Liver (tissue), 9 donors: ENCODE results near the gene SHROOM2. TPM values are rescaled to one million over a fixed set of nuclear protein-coding genes. Genes with fewer than 3 reads are reported as not detected.

Experiments used
- DNase-seq: peaks from one replicate; pipeline ENCODE4 v3.0.0-alpha.2; 2017; ENCODE audit warnings: low spot score
- H3K27ac ChIP-seq, 2 donors: one replicate each; pipeline ENCODE4 v1.7.0; 2013; ENCODE audit warnings: inconsistent platforms in 2 of 2, low read length in 2 of 2, control low read depth in 1 of 2, low read depth in 1 of 2, mild to moderate bottlenecking in 1 of 2
- H3K27me3 ChIP-seq, 4 donors: one replicate each; pipeline versions ENCODE4 v1.6.1 to v1.7.0; 2013; ENCODE audit warnings: low read length in 3 of 4, inconsistent platforms in 1 of 4, mild to moderate bottlenecking in 1 of 4, moderate library complexity in 1 of 4; ENCODE audit not compliant: control insufficient read depth in 4 of 4, insufficient read depth in 4 of 4
- H3K36me3 ChIP-seq, 4 donors: one replicate each; pipeline versions ENCODE4 v1.6.1 to v1.7.0; 2013; ENCODE audit warnings: low read length in 3 of 4, mild to moderate bottlenecking in 3 of 4, low read depth in 1 of 4, moderate library complexity in 1 of 4; ENCODE audit not compliant: control insufficient read depth in 4 of 4, insufficient read depth in 3 of 4
- H3K4me1 ChIP-seq, 4 donors: one replicate each; pipeline versions ENCODE4 v1.6.1 to v1.7.0; 2013; ENCODE audit warnings: low read length in 3 of 4, mild to moderate bottlenecking in 3 of 4, moderate library complexity in 1 of 4; ENCODE audit not compliant: control insufficient read depth in 4 of 4, insufficient read depth in 4 of 4
- H3K4me3 ChIP-seq, 3 donors: one replicate each; pipeline versions ENCODE4 v1.6.1 to v1.7.0; 2013; ENCODE audit warnings: low read length in 3 of 3, control low read depth in 1 of 3, low read depth in 1 of 3, mild to moderate bottlenecking in 1 of 3
- H3K9ac ChIP-seq, 2 donors: one replicate each; pipeline ENCODE4 v1.7.0; 2013; ENCODE audit warnings: low read length in 2 of 2, mild to moderate bottlenecking in 2 of 2, moderate library complexity in 2 of 2, control low read depth in 1 of 2, low read depth in 1 of 2
- H3K9me3 ChIP-seq, 4 donors: one replicate each; pipeline versions ENCODE4 v1.6.1 to v1.7.0; 2013; ENCODE audit warnings: low read length in 3 of 4; ENCODE audit not compliant: control insufficient read depth in 4 of 4
- EGR1 ChIP-seq, 2 donors: IDR thresholded peaks; 2 replicates each; pipeline ENCODE4 v1.6.1; 2016 to 2018; ENCODE audit warnings: antibody characterized with exemption in 2 of 2, low read depth in 2 of 2
- FOXA1 ChIP-seq: IDR thresholded peaks from 2 replicates; pipeline ENCODE4 v1.6.1; 2016; ENCODE audit warnings: antibody characterized with exemption
- FOXA2 ChIP-seq: IDR thresholded peaks from 2 replicates; pipeline ENCODE4 v1.6.1; 2016; ENCODE audit warnings: antibody characterized with exemption
- GABPA ChIP-seq, 2 donors: IDR thresholded peaks in 1 of 2; conservative IDR thresholded peaks in 1 of 2; 2 replicates each; pipeline ENCODE4 v1.6.1; 2016; ENCODE audit warnings: antibody characterized with exemption in 2 of 2, mild to moderate bottlenecking in 1 of 2, moderate library complexity in 1 of 2
- HNF4A ChIP-seq, 2 donors: conservative IDR thresholded peaks; 2 replicates each; pipeline ENCODE4 v1.6.1; 2016; ENCODE audit warnings: antibody characterized with exemption in 2 of 2, mild to moderate bottlenecking in 2 of 2
- HNF4G ChIP-seq: IDR thresholded peaks from 2 replicates; pipeline ENCODE4 v1.6.1; 2016; ENCODE audit warnings: antibody characterized with exemption
- JUND ChIP-seq, 2 donors: IDR thresholded peaks; 2 replicates each; pipeline ENCODE4 v1.6.1; 2016; ENCODE audit warnings: antibody characterized with exemption in 2 of 2
- MAX ChIP-seq: IDR thresholded peaks from 2 replicates; pipeline ENCODE4 v1.6.1; 2016; ENCODE audit warnings: antibody characterized with exemption
- NR2F2 ChIP-seq: IDR thresholded peaks from 2 replicates; pipeline ENCODE4 v1.6.1; 2016; ENCODE audit warnings: antibody characterized with exemption
- RAD21 ChIP-seq, 2 donors: IDR thresholded peaks; 2 replicates each; pipeline ENCODE4 v1.6.1; 2016; ENCODE audit warnings: antibody characterized with exemption in 2 of 2, mild to moderate bottlenecking in 2 of 2
- RXRA ChIP-seq, 2 donors: IDR thresholded peaks; 2 replicates each; pipeline ENCODE4 v1.6.1; 2017 to 2018; ENCODE audit warnings: antibody characterized with exemption in 2 of 2, mild to moderate bottlenecking in 1 of 2
- SP1 ChIP-seq: IDR thresholded peaks from 2 replicates; pipeline ENCODE4 v1.6.1; 2018; ENCODE audit warnings: antibody characterized with exemption, mild to moderate bottlenecking
- WGBS: extraction: QIAGEN DNeasy Blood & Tissue Kit; methylation state at CpG from one replicate; pipeline ENCODE4 v1.1.7; 2013; 5-methylcytosine and 5-hydroxymethylcytosine counted together
- polyA plus RNA-seq, 2 donors: library from polyadenylated mRNA; stranded (reverse) in 1 of 2; unstranded in 1 of 2; fragments of 200-250 nt in 1 of 2; fragments of >200 nt in 1 of 2; fragmentation: Nextera tagmentation in 1 of 2; extraction: Ambion mirVana in 1 of 2; gene quantifications; one replicate each; pipeline versions ENCODE4 v1.2.1 to v1.2.3, GENCODE V29; 2013 to 2015
- total RNA-seq, 2 donors: library from RNA; depleted of rRNA; stranded (reverse); fragments of >200 nt; gene quantifications; one replicate each; pipeline ENCODE4 v1.2.3, GENCODE V29; 2014
- TF ChIP-seq, protein P1 (sequence below): fragments of 150-350 bp; IDR thresholded peaks from 2 replicates; pipeline ENCODE4 v1.5.1; 2017; ENCODE audit warnings: improper control_type of control experiment, low read depth, low read length; ENCODE audit not compliant: missing input control
- TF ChIP-seq, protein P2 (sequence below): IDR thresholded peaks from 2 replicates; pipeline ENCODE4 v1.6.1; 2016; ENCODE audit warnings: antibody characterized with exemption, mild to moderate bottlenecking
- TF ChIP-seq, protein P3 (sequence below): IDR thresholded peaks from 2 replicates; pipeline ENCODE4 v1.6.1; 2016; ENCODE audit warnings: antibody characterized with exemption
- donor health status: healthy.
- donor health status: healthy.
- donor health status: healthy.
- donor health status: healthy.
- donor health status: healthy.

Gene SHROOM2
- total and polyA plus RNA-seq, 4 donors: 1.1 to 5.4 (median 3.6) TPM

DNA sequence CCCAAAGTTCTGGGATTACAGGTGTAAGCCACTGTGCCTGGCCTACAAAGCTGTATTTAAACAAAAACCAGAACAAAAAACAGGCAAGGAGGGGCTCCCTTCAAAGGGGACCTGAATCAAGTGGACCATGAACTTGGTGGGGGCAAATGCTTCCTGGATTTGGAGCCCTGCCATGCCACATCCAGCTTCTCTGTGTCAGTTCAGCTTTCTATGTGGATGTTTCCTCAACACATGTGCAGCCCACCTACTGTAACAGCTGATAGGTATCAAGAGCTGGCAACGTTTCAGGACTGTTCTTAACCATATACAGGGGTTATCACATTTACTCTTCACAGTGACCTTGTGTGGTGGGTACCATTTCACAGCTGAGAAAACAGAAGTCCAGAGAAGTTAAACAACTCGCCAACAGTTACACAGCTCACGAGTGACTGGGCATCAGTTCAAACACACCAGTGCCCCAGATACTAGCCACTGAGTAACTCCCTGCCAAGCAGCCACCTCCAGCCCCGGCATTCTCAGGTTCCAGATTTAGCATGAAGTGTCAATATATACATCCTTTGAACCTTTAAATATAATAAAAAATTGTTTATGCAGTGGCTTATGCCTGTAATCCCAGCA lies 28.1 kb upstream of the SHROOM2 start:
- 49% methylated on average over 4 of the region's 4 CpGs for WGBS
- Histone ChIP-seq H3K36me3 (no peaks in the 10 kb centered on the region), H3K27ac (no peak overlapping the region)

DNA sequence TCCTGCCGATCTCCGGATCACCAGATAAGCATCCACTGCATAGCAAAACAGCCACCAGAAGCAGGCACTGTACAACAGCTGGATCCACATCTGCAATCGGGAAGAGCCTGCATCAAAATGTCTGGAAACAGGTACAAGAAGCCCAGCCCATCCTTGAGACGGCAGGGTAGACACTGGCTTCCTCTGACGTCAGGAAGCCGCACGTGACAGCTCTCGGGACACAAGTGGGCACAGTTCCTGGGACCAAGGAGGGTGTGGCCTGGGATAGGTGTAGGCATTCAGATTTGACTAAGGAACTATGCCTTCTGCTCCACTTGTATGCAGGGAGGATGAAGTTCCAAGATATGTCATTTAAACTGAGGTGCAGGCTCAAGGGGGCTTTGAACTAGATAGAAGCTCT lies 26.9 kb upstream of the SHROOM2 start:
- Histone ChIP-seq H3K9me3 (peaks cover 0 to 5% (median 1%) of the 10 kb centered on the region in 4 donors), H3K36me3 (no peaks in the 10 kb centered on the region), H3K27ac (no peak overlapping the region), H3K9ac (no peak overlapping the region), H3K4me1 (no peaks in the 10 kb centered on the region), H3K27me3 (peaks cover 0 to 3% (median 0%) of the 10 kb centered on the region in 4 donors), H3K4me3 (no peak overlapping the region)
- 75% methylated on average over 8 of the region's 8 CpGs for WGBS
- DNase-seq: no peak
- TF ChIP-seq FOXA2 (no peak), NR2F2 (no peak), EGR1 (IDR thresholded peaks at IDR 0.05; ENCODE audit: low read depth in 2 of 2) (no peak), HNF4A (conservative IDR thresholded peaks at IDR 0.05) (no peak), FOXA1 (no peak), JUND (IDR thresholded peaks at IDR 0.05) (no peak), MAX (no peak), GABPA (IDR thresholded peaks at IDR 0.05 in 1 of 2, conservative IDR thresholded peaks at IDR 0.05 in 1 of 2) (no peak), SP1 (no peak), HNF4G (no peak), RXRA (IDR thresholded peaks at IDR 0.05) (no peak)
- TF ChIP-seq, protein P1, sequence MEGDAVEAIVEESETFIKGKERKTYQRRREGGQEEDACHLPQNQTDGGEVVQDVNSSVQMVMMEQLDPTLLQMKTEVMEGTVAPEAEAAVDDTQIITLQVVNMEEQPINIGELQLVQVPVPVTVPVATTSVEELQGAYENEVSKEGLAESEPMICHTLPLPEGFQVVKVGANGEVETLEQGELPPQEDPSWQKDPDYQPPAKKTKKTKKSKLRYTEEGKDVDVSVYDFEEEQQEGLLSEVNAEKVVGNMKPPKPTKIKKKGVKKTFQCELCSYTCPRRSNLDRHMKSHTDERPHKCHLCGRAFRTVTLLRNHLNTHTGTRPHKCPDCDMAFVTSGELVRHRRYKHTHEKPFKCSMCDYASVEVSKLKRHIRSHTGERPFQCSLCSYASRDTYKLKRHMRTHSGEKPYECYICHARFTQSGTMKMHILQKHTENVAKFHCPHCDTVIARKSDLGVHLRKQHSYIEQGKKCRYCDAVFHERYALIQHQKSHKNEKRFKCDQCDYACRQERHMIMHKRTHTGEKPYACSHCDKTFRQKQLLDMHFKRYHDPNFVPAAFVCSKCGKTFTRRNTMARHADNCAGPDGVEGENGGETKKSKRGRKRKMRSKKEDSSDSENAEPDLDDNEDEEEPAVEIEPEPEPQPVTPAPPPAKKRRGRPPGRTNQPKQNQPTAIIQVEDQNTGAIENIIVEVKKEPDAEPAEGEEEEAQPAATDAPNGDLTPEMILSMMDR: no peak

More for the DNA sequence above, 28.1 kb upstream of the SHROOM2 start:
- H3K9me3 ChIP-seq: peaks cover 0 to 5% (median 1%) of the 10 kb centered on the region in 4 donors
- H3K4me1 ChIP-seq: no peaks in the 10 kb centered on the region
- no peak for DNase-seq
- TF ChIP-seq EGR1 (IDR thresholded peaks at IDR 0.05; ENCODE audit: low read depth in 2 of 2) (no peak), HNF4G (no peak), MAX (no peak), FOXA1 (no peak), FOXA2 (no peak), RAD21 (IDR thresholded peaks at IDR 0.05) (no peak), NR2F2 (no peak)
- TF ChIP-seq, protein P2, sequence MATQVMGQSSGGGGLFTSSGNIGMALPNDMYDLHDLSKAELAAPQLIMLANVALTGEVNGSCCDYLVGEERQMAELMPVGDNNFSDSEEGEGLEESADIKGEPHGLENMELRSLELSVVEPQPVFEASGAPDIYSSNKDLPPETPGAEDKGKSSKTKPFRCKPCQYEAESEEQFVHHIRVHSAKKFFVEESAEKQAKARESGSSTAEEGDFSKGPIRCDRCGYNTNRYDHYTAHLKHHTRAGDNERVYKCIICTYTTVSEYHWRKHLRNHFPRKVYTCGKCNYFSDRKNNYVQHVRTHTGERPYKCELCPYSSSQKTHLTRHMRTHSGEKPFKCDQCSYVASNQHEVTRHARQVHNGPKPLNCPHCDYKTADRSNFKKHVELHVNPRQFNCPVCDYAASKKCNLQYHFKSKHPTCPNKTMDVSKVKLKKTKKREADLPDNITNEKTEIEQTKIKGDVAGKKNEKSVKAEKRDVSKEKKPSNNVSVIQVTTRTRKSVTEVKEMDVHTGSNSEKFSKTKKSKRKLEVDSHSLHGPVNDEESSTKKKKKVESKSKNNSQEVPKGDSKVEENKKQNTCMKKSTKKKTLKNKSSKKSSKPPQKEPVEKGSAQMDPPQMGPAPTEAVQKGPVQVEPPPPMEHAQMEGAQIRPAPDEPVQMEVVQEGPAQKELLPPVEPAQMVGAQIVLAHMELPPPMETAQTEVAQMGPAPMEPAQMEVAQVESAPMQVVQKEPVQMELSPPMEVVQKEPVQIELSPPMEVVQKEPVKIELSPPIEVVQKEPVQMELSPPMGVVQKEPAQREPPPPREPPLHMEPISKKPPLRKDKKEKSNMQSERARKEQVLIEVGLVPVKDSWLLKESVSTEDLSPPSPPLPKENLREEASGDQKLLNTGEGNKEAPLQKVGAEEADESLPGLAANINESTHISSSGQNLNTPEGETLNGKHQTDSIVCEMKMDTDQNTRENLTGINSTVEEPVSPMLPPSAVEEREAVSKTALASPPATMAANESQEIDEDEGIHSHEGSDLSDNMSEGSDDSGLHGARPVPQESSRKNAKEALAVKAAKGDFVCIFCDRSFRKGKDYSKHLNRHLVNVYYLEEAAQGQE: no peak
- TF ChIP-seq, protein P1: no peak
- TF ChIP-seq, protein P3, sequence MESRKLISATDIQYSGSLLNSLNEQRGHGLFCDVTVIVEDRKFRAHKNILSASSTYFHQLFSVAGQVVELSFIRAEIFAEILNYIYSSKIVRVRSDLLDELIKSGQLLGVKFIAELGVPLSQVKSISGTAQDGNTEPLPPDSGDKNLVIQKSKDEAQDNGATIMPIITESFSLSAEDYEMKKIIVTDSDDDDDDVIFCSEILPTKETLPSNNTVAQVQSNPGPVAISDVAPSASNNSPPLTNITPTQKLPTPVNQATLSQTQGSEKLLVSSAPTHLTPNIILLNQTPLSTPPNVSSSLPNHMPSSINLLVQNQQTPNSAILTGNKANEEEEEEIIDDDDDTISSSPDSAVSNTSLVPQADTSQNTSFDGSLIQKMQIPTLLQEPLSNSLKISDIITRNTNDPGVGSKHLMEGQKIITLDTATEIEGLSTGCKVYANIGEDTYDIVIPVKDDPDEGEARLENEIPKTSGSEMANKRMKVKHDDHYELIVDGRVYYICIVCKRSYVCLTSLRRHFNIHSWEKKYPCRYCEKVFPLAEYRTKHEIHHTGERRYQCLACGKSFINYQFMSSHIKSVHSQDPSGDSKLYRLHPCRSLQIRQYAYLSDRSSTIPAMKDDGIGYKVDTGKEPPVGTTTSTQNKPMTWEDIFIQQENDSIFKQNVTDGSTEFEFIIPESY: no peak
- no peak overlapping the region for H3K9ac ChIP-seq
- no peaks in the 10 kb centered on the region for H3K27me3 ChIP-seq
- no peak overlapping the region for H3K4me3 ChIP-seq
